GM13977 (cell line): ENCODE data around the gene FLT1.

Experiments used
- DNase-seq: peaks from one replicate; pipeline ENCODE4 v3.0.0; 2012; ENCODE audit warnings: low spot score
- in situ Hi-C: fragments of 300-500 bp; cut with MboI; formaldehyde crosslinking; loops from one replicate; pipeline ENCODE4 v1.12.0; 2022; ENCODE audit warnings: low sequenced_read_pairs, low pct_unique_long_range_greater_than_20kb, mixed read lengths, inconsistent platforms; ENCODE audit not compliant: unreplicated experiment
- TF ChIP-seq, protein P1 (sequence below): IDR thresholded peaks from 2 replicates; pipeline ENCODE4 v1.5.1; 2012; ENCODE audit warnings: mild to moderate bottlenecking, control low read depth; ENCODE audit not compliant: insufficient read depth; ENCODE audit errors: extremely low read depth, missing control alignments

FLT1 gene

GRCh38 chr13:28534210-28534609, 39.3 kb upstream of the FLT1 start:
- in situ Hi-C loops, result no loop called here
- TF ChIP-seq, protein P1, sequence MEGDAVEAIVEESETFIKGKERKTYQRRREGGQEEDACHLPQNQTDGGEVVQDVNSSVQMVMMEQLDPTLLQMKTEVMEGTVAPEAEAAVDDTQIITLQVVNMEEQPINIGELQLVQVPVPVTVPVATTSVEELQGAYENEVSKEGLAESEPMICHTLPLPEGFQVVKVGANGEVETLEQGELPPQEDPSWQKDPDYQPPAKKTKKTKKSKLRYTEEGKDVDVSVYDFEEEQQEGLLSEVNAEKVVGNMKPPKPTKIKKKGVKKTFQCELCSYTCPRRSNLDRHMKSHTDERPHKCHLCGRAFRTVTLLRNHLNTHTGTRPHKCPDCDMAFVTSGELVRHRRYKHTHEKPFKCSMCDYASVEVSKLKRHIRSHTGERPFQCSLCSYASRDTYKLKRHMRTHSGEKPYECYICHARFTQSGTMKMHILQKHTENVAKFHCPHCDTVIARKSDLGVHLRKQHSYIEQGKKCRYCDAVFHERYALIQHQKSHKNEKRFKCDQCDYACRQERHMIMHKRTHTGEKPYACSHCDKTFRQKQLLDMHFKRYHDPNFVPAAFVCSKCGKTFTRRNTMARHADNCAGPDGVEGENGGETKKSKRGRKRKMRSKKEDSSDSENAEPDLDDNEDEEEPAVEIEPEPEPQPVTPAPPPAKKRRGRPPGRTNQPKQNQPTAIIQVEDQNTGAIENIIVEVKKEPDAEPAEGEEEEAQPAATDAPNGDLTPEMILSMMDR, result no peak
- no peak for DNase-seq

DNA sequence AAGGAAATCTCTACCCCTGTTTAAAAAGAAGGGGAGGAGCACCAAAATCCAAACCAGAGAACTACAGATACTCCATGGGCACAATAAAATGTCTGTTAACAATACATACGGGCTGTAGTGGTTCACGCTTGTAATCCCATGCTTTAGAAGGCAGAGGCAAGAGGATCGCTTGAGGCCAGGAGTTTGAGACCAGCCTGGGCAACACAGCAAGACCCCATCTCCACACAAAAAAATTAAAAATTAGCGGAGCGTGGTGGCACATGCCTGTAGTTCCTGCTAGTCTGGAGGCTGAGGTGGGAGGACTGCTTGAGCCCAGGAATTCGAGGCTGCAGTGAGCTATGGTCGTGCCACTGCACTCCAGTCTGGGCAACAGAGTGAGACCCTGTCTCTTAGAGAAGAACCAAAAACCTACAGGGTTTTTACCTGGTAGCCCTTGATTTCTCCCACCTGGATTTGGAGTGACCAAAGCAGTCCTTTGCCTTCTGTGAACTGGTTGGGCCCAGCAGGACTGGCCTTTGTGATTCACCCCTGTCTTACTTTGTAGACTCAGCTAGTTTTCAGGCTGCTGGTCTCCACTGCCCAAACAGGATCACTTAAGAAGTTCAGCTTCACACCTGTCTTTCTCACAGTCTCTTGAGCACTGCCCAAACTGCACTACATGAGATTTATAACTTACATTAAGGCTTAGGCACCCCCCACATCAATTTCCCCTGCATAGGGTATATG, 38.7 kb upstream of the FLT1 start:
- TF ChIP-seq, protein P1, result no peak
- in situ Hi-C loops, result no loop called here
- DNase-seq, result no peak

DNA sequence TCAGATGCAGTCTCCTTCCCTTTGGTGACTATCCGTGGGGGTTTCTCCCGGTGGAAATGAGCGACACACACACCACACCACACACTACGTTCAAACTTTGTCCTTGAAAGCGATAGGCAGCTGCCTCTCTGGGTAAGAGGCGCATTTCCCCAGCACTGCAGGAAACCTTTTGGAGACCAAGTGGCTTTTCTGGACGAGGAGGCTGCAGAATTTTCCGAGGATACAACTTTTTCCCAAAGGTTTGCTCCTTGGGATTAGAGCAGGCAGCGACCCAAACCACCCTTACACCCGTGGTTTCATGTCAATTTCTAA, 38.2 kb upstream of the FLT1 start:
- TF ChIP-seq, protein P1, result no peak
- no peak for DNase-seq
- in situ Hi-C loops, result no loop called here

- TF ChIP-seq, protein P1, result no peak
- DNase-seq, result peak; percentile 50
- in situ Hi-C loops, result no loop called here
Observed at GRCh38 chr13:28532388-28533124, 37.6 kb upstream of the FLT1 start.

- TF ChIP-seq, protein P1, result no peak
- no peak for DNase-seq
- in situ Hi-C loops, result no loop called here
Observed at GRCh38 chr13:28531845-28532387, 37.0 kb upstream of the FLT1 start.

GRCh38 chr13:28531077-28531844, 36.3 kb upstream of the FLT1 start:
- peak; percentile 30 for DNase-seq
- TF ChIP-seq, protein P1, result no peak
- in situ Hi-C loops, result no loop called here
